Cardiac muscle cell (in vitro differentiated cells and primary cell): ENCODE data around the gene MTMR3. TPM values are rescaled to one million over a fixed set of nuclear protein-coding genes. Genes with fewer than 3 reads are reported as not detected.

ENCODE experiments used
- DNase-seq, 2 donors: peaks; one replicate each; pipeline versions ENCODE4 v3.0.0 to v3.0.0-alpha.2; 2010 to 2017; ENCODE audit warnings: low read depth in 1 of 2, low spot score in 1 of 2
- H3K27ac ChIP-seq: fragments of 200-600 bp; sonication (generic); 2 replicates; pipeline ENCODE4 v1.5.1; 2016
- H3K27me3 ChIP-seq: fragments of 200-600 bp; sonication (generic); 2 replicates; pipeline ENCODE4 v1.6.0; 2016; ENCODE audit warnings: control low read depth
- H3K36me3 ChIP-seq: fragments of 200-600 bp; sonication (generic); 2 replicates; pipeline ENCODE4 v1.5.1; 2016; ENCODE audit warnings: control low read depth
- H3K4me1 ChIP-seq: fragments of 200-600 bp; sonication (generic); 2 replicates; pipeline ENCODE4 v1.8.1; 2017; ENCODE audit warnings: low read depth, mild to moderate bottlenecking, mixed run types
- H3K4me3 ChIP-seq: fragments of 200-600 bp; sonication (generic); 2 replicates; pipeline ENCODE4 v1.5.1; 2016; ENCODE audit warnings: mild to moderate bottlenecking
- H3K9me3 ChIP-seq: fragments of 200-600 bp; sonication (generic); 2 replicates; pipeline ENCODE4 v1.5.1; 2017; ENCODE audit warnings: low read depth, mild to moderate bottlenecking, control low read depth
- CTCF ChIP-seq: IDR thresholded peaks from 2 replicates; pipeline ENCODE4 v1.5.1; 2012; ENCODE audit warnings: low read depth, mild to moderate bottlenecking, low read length
- polyA plus RNA-seq: library from polyadenylated mRNA; unstranded; fragments of >200 nt; fragmentation: Nextera tagmentation; extraction: Ambion mirVana; gene quantifications from 2 replicates; pipeline ENCODE4 v1.2.1, GENCODE V29; 2016
- total RNA-seq: library from RNA; depleted of rRNA; stranded (reverse); fragments of >200 nt; gene quantifications from 2 replicates; pipeline ENCODE4 v1.2.3, GENCODE V29; 2016

Gene MTMR3
- total and polyA plus RNA-seq, 2 experiments from 2014 or later: 10.1 to 22.0 TPM

DNA sequence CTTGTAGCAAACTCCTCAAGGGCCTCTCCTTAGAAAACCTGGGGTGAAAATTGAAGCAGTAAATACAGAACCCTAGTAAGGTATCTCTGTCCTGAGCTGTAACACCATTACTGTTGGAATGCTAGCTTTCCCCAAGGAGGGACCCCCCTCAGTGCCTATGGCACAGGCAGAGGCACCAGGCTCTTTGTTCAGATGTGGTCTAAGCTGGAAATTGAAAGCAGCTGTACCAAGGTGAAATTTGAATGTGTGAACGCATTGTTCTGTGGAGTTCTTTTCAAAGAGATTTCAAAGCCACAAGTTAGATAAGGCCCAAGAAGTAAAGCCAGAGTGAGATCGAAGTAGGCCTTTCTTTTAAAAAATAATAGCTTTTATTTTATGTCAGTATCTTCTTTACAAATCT is 125.4 kb downstream of the MTMR3 start:
- Histone ChIP-seq H3K36me3 (peaks cover 22% of the 10 kb centered on the region), H3K9me3 (no peaks in the 10 kb centered on the region), H3K27ac (no peak overlapping the region), H3K4me3 (no peak overlapping the region), H3K27me3 (no peaks in the 10 kb centered on the region), H3K4me1 (no peaks in the 10 kb centered on the region)
- no peak for TF ChIP-seq CTCF
- DNase-seq: no peak

DNA sequence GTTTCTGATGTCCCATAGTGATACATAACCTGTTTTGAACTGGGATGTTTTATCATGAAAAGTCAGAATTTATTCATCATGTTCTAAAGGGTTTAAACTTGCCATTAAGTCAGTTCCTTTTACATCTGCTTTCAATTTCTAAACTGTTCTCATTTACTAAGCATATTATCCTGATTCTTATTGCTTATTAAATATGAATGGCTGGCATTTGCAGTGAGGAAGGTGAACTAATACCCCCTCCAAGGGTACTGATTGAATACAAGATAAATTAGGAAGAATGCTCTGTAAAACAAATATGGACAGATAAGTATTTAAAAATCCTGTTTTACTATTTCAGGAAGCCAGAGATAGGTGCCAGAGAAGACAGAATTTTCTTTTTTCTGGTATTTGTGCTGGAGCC is 126.5 kb downstream of the MTMR3 start:
- peaks cover 22% of the 10 kb centered on the region for H3K36me3 ChIP-seq
- no peaks in the 10 kb centered on the region for H3K9me3 ChIP-seq
- no peaks in the 10 kb centered on the region for H3K27me3 ChIP-seq
- no peak for TF ChIP-seq CTCF
- H3K4me1 ChIP-seq: no peaks in the 10 kb centered on the region
- no peak overlapping the region for H3K27ac ChIP-seq
- H3K4me3 ChIP-seq: no peak overlapping the region
- DNase-seq: no peak

DNA sequence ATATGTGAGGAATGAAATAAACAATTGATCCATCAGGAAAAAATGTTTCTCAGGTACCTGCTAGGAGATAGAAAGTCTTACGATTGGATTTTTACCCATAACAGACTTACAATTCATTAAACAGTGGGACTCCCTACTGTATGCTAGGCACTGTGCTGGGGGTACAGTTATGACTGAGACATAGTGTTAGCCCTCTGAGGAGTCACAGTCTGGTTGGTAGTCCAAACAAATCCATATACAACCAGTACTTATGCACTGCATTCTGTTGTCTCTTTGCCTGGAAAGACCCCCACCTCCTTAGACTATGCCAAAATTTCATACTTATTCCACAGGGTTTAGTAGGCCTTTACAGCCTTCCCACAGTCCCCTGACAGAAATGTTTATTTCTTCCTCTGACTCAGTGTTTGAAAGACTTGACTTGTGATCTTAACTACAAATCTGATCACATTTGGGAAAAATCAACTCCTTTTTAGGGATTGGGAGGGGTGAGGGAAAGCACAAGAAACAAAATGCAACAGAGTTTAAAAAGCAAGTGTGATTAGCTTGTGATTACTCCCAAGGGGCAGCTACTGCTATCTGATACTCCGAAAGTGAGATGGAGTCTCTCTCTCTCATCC is 127.9 kb downstream of the MTMR3 start:
- Histone ChIP-seq H3K4me3 (no peak overlapping the region), H3K27ac (no peak overlapping the region), H3K9me3 (no peaks in the 10 kb centered on the region), H3K27me3 (no peaks in the 10 kb centered on the region), H3K4me1 (no peaks in the 10 kb centered on the region), H3K36me3 (peaks cover 24% of the 10 kb centered on the region)
- no peak for TF ChIP-seq CTCF
- no peak for DNase-seq

DNA sequence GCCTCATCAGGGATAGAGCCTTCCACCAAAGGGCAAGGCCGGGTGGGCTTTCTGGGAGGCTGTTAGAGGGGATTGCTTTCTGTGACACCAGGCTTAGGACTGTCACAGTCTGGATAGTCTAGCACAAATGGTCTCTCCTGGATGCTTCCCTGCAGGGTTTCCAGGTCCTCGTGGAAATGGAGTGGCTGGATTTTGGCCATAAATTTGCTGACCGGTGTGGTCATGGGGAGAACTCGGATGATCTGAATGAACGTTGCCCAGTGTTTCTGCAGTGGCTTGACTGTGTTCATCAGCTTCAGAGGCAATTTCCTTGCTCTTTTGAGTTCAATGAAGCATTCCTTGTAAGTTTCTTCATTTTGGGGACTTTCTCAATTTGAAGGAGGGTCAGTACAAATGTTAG is 130.2 kb downstream of the MTMR3 start:
- DNase-seq: no peak
- Histone ChIP-seq H3K27ac (no peak overlapping the region), H3K9me3 (no peaks in the 10 kb centered on the region), H3K4me1 (no peaks in the 10 kb centered on the region), H3K27me3 (no peaks in the 10 kb centered on the region), H3K36me3 (peaks cover 28% of the 10 kb centered on the region), H3K4me3 (no peak overlapping the region)
- TF ChIP-seq CTCF: no peak

DNA sequence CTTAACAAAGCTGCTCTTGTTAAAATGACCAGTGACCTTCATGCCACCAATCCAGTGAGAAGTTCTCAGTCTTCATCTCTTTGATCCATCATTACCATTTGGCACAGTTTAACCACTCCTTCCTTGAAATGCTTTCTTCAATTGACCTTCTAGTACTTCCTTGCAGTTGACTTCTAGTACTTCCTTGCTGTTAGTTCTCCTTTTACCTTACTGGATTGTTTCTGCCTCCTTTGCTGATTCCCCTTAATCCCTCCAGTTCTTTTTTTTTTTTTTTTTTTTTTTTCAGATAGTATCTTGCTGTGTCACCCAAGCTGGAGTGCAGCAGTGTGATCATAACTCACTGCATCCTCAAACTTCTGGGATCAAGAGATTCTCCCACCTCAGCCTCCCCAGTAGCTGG is 131.3 kb downstream of the MTMR3 start:
- Histone ChIP-seq H3K27me3 (no peaks in the 10 kb centered on the region), H3K9me3 (no peaks in the 10 kb centered on the region), H3K27ac (no peak overlapping the region), H3K36me3 (peaks cover 28% of the 10 kb centered on the region), H3K4me1 (no peaks in the 10 kb centered on the region), H3K4me3 (no peak overlapping the region)
- no peak for DNase-seq
- TF ChIP-seq CTCF: no peak
